Right lobe of liver (tissue), 4 donors: ENCODE data around the gene DPYD.

ENCODE experiments used
- POLR2A ChIP-seq: fragments of 450-650 bp; IDR thresholded peaks from one replicate; pipeline ENCODE4 v1.6.1; 2017; ENCODE audit warnings: antibody characterized with exemption, mild to moderate bottlenecking
- TF ChIP-seq, protein P1 (sequence below), 4 donors: fragments of 200-600 bp in 3 of 4; fragments of 450-650 bp in 1 of 4; IDR thresholded peaks; one replicate each; pipeline versions ENCODE4 v1.5.1 to v1.8.0; 2016 to 2022; ENCODE audit warnings: antibody characterized with exemption in 4 of 4, mild to moderate bottlenecking in 2 of 4
- donor health status: DM: no; HTN: no; CAD: no.
- donor health status: DM: no; HTN: no; CAD: no.
- donor health status: DM: no; HTN: yes; CAD: no.

- TF ChIP-seq, protein P1, sequence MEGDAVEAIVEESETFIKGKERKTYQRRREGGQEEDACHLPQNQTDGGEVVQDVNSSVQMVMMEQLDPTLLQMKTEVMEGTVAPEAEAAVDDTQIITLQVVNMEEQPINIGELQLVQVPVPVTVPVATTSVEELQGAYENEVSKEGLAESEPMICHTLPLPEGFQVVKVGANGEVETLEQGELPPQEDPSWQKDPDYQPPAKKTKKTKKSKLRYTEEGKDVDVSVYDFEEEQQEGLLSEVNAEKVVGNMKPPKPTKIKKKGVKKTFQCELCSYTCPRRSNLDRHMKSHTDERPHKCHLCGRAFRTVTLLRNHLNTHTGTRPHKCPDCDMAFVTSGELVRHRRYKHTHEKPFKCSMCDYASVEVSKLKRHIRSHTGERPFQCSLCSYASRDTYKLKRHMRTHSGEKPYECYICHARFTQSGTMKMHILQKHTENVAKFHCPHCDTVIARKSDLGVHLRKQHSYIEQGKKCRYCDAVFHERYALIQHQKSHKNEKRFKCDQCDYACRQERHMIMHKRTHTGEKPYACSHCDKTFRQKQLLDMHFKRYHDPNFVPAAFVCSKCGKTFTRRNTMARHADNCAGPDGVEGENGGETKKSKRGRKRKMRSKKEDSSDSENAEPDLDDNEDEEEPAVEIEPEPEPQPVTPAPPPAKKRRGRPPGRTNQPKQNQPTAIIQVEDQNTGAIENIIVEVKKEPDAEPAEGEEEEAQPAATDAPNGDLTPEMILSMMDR (IDR thresholded peaks at IDR 0.05): no peak
- no peak for TF ChIP-seq POLR2A
Observed at GRCh38 chr1:97691325-97691724, 229.5 kb downstream of the DPYD start.
